Nephron progenitor cell (in vitro differentiated cells): Measurements from ENCODE around the gene MARK2.

ENCODE experiments used
- DNase-seq: peaks from one replicate; pipeline ENCODE4 v3.0.0; 2021
- H3K27ac Mint-ChIP-seq: 2 replicates; pipeline ENCODE4 v1.8.0; 2021; ENCODE audit warnings: mild to moderate bottlenecking, moderate library complexity, mixed read lengths
- H3K27me3 Mint-ChIP-seq: 2 replicates; pipeline ENCODE4 v1.8.0; 2021; ENCODE audit warnings: mild to moderate bottlenecking, low read depth, mixed read lengths; ENCODE audit not compliant: poor library complexity
- H3K36me3 Mint-ChIP-seq: 2 replicates; pipeline ENCODE4 v1.8.0; 2021; ENCODE audit warnings: low read depth, mixed read lengths
- H3K4me1 Mint-ChIP-seq: 2 replicates; pipeline ENCODE4 v1.8.0; 2021; ENCODE audit warnings: mixed read lengths
- H3K4me3 Mint-ChIP-seq: 2 replicates; pipeline ENCODE4 v1.8.0; 2021; ENCODE audit warnings: mild to moderate bottlenecking, moderate library complexity, mixed read lengths
- H3K9me3 Mint-ChIP-seq: 2 replicates; pipeline ENCODE4 v1.8.0; 2021; ENCODE audit warnings: mild to moderate bottlenecking, moderate library complexity, mixed read lengths
- TF ChIP-seq, protein P1 (sequence below): fragments of 200-600 bp; sonication (generic); IDR thresholded peaks from 2 replicates; pipeline ENCODE4 v1.5.0; 2021; ENCODE audit warnings: antibody characterized with exemption

The MARK2 gene

GRCh38 chr11:63887386-63887999 lies 48.6 kb downstream of the MARK2 start:
- Mint-ChIP-seq H3K27me3 (no peaks in the 10 kb centered on the region), H3K9me3 (no peaks in the 10 kb centered on the region), H3K36me3 (no peaks in the 10 kb centered on the region), H3K4me3 (peak overlapping the region; percentile 48), H3K27ac (peak overlapping the region; percentile 68), H3K4me1 (peaks cover 77% of the 10 kb centered on the region)
- DNase-seq: no peak
- TF ChIP-seq, protein P1, sequence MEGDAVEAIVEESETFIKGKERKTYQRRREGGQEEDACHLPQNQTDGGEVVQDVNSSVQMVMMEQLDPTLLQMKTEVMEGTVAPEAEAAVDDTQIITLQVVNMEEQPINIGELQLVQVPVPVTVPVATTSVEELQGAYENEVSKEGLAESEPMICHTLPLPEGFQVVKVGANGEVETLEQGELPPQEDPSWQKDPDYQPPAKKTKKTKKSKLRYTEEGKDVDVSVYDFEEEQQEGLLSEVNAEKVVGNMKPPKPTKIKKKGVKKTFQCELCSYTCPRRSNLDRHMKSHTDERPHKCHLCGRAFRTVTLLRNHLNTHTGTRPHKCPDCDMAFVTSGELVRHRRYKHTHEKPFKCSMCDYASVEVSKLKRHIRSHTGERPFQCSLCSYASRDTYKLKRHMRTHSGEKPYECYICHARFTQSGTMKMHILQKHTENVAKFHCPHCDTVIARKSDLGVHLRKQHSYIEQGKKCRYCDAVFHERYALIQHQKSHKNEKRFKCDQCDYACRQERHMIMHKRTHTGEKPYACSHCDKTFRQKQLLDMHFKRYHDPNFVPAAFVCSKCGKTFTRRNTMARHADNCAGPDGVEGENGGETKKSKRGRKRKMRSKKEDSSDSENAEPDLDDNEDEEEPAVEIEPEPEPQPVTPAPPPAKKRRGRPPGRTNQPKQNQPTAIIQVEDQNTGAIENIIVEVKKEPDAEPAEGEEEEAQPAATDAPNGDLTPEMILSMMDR: no peak

DNA sequence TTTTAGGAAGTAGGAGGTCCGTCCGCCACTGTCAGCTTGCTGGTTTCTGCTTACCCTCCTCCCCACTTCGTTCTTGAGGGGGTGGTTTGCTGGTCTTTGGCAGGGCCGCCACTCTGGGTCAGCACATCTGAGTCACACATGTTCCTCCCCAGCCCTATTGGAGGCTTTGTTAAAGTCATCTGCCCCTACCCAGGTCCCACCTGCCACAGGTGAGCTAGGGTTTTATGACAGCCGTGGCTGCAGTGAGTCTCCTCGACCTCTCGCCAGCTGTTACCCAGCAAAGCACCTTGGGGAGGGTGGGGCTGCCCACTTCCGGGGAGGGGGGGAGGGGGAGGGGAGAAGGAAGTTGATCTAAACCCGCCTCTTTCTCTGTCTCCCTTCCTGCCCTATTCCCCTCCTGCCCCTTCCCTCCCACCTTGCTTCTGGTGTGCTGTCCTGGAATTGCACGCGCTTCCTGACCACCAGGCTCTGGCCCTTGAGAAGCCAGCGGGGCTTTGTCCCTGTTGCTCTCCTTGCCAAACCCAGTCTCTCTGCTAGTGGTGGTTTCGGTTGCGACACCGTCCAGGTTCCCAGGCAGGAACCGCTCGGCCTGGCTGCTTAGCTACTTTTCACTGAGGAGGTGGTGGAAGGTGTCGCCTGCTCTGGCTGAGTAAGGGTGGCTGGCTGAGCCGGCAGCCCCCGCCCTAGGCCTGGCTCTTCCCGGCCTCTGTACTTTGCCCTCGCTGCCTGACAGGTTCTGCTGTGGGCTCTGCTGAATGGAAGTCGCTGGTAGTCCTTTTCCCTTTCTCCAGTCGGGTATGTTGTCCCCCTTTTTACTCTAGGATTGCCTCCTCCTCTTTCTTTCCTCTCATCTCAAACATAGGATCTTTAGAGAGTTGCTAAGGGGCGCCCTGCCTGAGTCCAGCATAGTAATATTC lies 49.5 kb downstream of the MARK2 start:
- TF ChIP-seq, protein P1: no peak
- peaks cover 4% of the 10 kb centered on the region for H3K36me3 Mint-ChIP-seq
- H3K9me3 Mint-ChIP-seq: peaks cover 3% of the 10 kb centered on the region
- no peaks in the 10 kb centered on the region for H3K27me3 Mint-ChIP-seq
- H3K27ac Mint-ChIP-seq: peak overlapping the region; percentile 87
- DNase-seq: peak; percentile 23
- peaks cover 67% of the 10 kb centered on the region for H3K4me1 Mint-ChIP-seq
- peak overlapping the region; percentile 73 for H3K4me3 Mint-ChIP-seq

- Mint-ChIP-seq H3K9me3 (peaks cover 7% of the 10 kb centered on the region), H3K27ac (no peak overlapping the region), H3K4me3 (no peak overlapping the region), H3K4me1 (peaks cover 58% of the 10 kb centered on the region), H3K36me3 (peaks cover 11% of the 10 kb centered on the region), H3K27me3 (no peaks in the 10 kb centered on the region)
- DNase-seq: no peak
- TF ChIP-seq, protein P1: no peak
Measured at GRCh38 chr11:63889344-63889743, 50.4 kb downstream of the MARK2 start.

- Mint-ChIP-seq H3K27ac (no peak overlapping the region), H3K9me3 (peaks cover 7% of the 10 kb centered on the region), H3K4me3 (no peak overlapping the region), H3K4me1 (peaks cover 52% of the 10 kb centered on the region), H3K27me3 (no peaks in the 10 kb centered on the region), H3K36me3 (peaks cover 17% of the 10 kb centered on the region)
- TF ChIP-seq, protein P1: no peak
- DNase-seq: no peak
Measured at GRCh38 chr11:63890368-63890767, 51.5 kb downstream of the MARK2 start.

GRCh38 chr11:63892228-63892627 lies 53.3 kb downstream of the MARK2 start:
- TF ChIP-seq, protein P1: no peak
- Mint-ChIP-seq H3K27ac (peak overlapping the region; percentile 61), H3K27me3 (no peaks in the 10 kb centered on the region), H3K4me1 (peaks cover 45% of the 10 kb centered on the region), H3K4me3 (no peak overlapping the region), H3K9me3 (peaks cover 7% of the 10 kb centered on the region), H3K36me3 (peaks cover 34% of the 10 kb centered on the region)
- no peak for DNase-seq
